K562 (cell line): ENCODE data around the gene GFRA4. TPM values are rescaled to one million over a fixed set of nuclear protein-coding genes. Genes with fewer than 3 reads are reported as not detected.

ENCODE experiments used
- ARHGAP35 ChIP-seq: fragments of 450-650 bp; IDR thresholded peaks from 2 replicates; pipeline ENCODE4 v1.6.1; 2018; ENCODE audit not compliant: partially characterized antibody
- CBX3 ChIP-seq, 2 experiments: IDR thresholded peaks; 1 replicate in 1 of 2; 2 replicates in 1 of 2; pipeline ENCODE4 v1.6.1; 2012; ENCODE audit warnings: inconsistent platforms in 2 of 2, low read length in 2 of 2, borderline replicate concordance in 1 of 2, control low read depth in 1 of 2
- CEBPG ChIP-seq, 3 experiments: fragments of 200-800 bp in 1 of 3; sonication (Bioruptor generic) in 1 of 3; sonication (generic) in 1 of 3; formaldehyde crosslinking in 1 of 3; IDR thresholded peaks in 2 of 3; conservative IDR thresholded peaks in 1 of 3; 2 replicates each; pipeline versions ENCODE4 v1.6.1 to v1.8.0; 2016 to 2022; ENCODE audit warnings: missing compliant biosample characterization in 2 of 3, missing genetic modification characterization in 2 of 3, mild to moderate bottlenecking in 1 of 3, missing genetic modification reagents in 1 of 3
- FIP1L1 ChIP-seq: fragments of 200-400 bp; formaldehyde crosslinking; IDR thresholded peaks from 2 replicates; pipeline ENCODE4 v1.6.1; 2018; ENCODE audit warnings: mild to moderate bottlenecking, low read depth, low read length; ENCODE audit not compliant: poor library complexity, severe bottlenecking
- IFI16 ChIP-seq: fragments of 250-450 bp; sonication (Bioruptor Pico); IDR thresholded peaks from 2 replicates; pipeline ENCODE4 v2.1.2; 2022; ENCODE audit warnings: mild to moderate bottlenecking, inconsistent platforms
- KLF13 ChIP-seq: fragments of 450-650 bp; IDR thresholded peaks from 2 replicates; pipeline ENCODE4 v1.6.1; 2016; ENCODE audit warnings: missing genetic modification characterization, low read depth, mild to moderate bottlenecking, missing compliant biosample characterization, moderate library complexity, borderline replicate concordance
- MAZ ChIP-seq, 2 experiments: fragments of 450-650 bp in 1 of 2; sonication (generic) in 1 of 2; formaldehyde crosslinking; IDR thresholded peaks in 1 of 2; conservative IDR thresholded peaks in 1 of 2; 2 replicates each; pipeline versions ENCODE4 v1.4.0 to v1.5.0; 2020; ENCODE audit warnings: mild to moderate bottlenecking in 1 of 2, missing genetic modification reagents in 1 of 2
- OTX1 ChIP-seq: fragments of 450-650 bp; formaldehyde crosslinking; IDR thresholded peaks from 2 replicates; pipeline ENCODE4 v1.4.0; 2022; ENCODE audit warnings: mild to moderate bottlenecking
- POLR2H ChIP-seq: IDR thresholded peaks from 2 replicates; pipeline ENCODE4 v1.6.1; 2016; ENCODE audit warnings: missing genetic modification characterization, low read depth, mild to moderate bottlenecking, control low read depth, missing compliant biosample characterization, moderate library complexity
- POLR3G ChIP-seq: IDR thresholded peaks from 2 replicates; pipeline ENCODE4 v1.6.1; 2011; ENCODE audit not compliant: insufficient read length, insufficient replicate concordance; ENCODE audit errors: extremely low read depth
- RB1 ChIP-seq: fragments of 450-650 bp; IDR thresholded peaks from 2 replicates; pipeline ENCODE4 v1.6.1; 2017; ENCODE audit warnings: low read depth, mild to moderate bottlenecking
- RBM34 ChIP-seq: fragments of 200-400 bp; formaldehyde crosslinking; IDR thresholded peaks from 2 replicates; pipeline ENCODE4 v1.6.1; 2018; ENCODE audit warnings: low read length, borderline replicate concordance; ENCODE audit not compliant: insufficient read depth
- SMAD4 ChIP-seq: fragments of 250-450 bp; sonication (Bioruptor Pico); conservative IDR thresholded peaks from 2 replicates; pipeline ENCODE4 v1.8.0; 2021; ENCODE audit warnings: inconsistent platforms, mild to moderate bottlenecking, moderate library complexity
- polyA plus RNA-seq, 8 experiments: library from polyadenylated mRNA; depleted of rRNA in 4 of 8; stranded (reverse) in 5 of 8; unstranded in 3 of 8; fragments of >200 nt; fragmentation: Nextera tagmentation in 2 of 8; fragmentation: Illumina TruSeq in 1 of 8; extraction: Ambion mirVana in 2 of 8; extraction: Trizol in 1 of 8; gene quantifications; 2 replicates each; pipeline versions ENCODE4 v1.2.1 to v1.2.3, GENCODE V29; 2011 to 2014; ENCODE audit warnings: inconsistent platforms in 1 of 8, missing spikeins in 1 of 8
- total RNA-seq, 7 experiments: library from RNA; depleted of rRNA in 6 of 7; stranded (reverse); fragments of >200 nt in 6 of 7; fragmentation: Illumina TruSeq in 2 of 7; extraction: Trizol in 2 of 7; gene quantifications; 2 replicates each; pipeline versions ENCODE4 v1.2.1 to v1.2.3, GENCODE V29; 2011 to 2021; ENCODE audit warnings: low replicate concordance in 1 of 7
- TF ChIP-seq, protein P1 (sequence below): sonication (generic); formaldehyde crosslinking; IDR thresholded peaks from 2 replicates; pipeline ENCODE4 v1.8.0; 2022; ENCODE audit warnings: mild to moderate bottlenecking, missing genetic modification reagents, borderline replicate concordance
- TF ChIP-seq, protein P2 (sequence below): fragments of 200-800 bp; sonication (Bioruptor generic); IDR thresholded peaks from 2 replicates; pipeline ENCODE4 v1.6.1; 2017; ENCODE audit warnings: missing genetic modification characterization, missing compliant biosample characterization
- TF ChIP-seq, protein P3 (sequence below): sonication (generic); formaldehyde crosslinking; IDR thresholded peaks from 2 replicates; pipeline ENCODE4 v1.8.0; 2022; ENCODE audit warnings: mild to moderate bottlenecking, missing genetic modification reagents
- TF ChIP-seq, protein P4 (sequence below): fragments of 250-450 bp; sonication (Bioruptor Pico); IDR thresholded peaks from 2 replicates; pipeline ENCODE4 v1.5.0; 2021
- TF ChIP-seq, protein P5 (sequence below), 2 experiments: fragments of 450-650 bp; IDR thresholded peaks; 2 replicates each; pipeline ENCODE4 v1.6.1; 2016

Gene GFRA4
- total and polyA plus RNA-seq, 9 of the 15 experiments (the other 6 are each of a cell fraction or from before 2014, with no cell fraction given): not detected

DNA sequence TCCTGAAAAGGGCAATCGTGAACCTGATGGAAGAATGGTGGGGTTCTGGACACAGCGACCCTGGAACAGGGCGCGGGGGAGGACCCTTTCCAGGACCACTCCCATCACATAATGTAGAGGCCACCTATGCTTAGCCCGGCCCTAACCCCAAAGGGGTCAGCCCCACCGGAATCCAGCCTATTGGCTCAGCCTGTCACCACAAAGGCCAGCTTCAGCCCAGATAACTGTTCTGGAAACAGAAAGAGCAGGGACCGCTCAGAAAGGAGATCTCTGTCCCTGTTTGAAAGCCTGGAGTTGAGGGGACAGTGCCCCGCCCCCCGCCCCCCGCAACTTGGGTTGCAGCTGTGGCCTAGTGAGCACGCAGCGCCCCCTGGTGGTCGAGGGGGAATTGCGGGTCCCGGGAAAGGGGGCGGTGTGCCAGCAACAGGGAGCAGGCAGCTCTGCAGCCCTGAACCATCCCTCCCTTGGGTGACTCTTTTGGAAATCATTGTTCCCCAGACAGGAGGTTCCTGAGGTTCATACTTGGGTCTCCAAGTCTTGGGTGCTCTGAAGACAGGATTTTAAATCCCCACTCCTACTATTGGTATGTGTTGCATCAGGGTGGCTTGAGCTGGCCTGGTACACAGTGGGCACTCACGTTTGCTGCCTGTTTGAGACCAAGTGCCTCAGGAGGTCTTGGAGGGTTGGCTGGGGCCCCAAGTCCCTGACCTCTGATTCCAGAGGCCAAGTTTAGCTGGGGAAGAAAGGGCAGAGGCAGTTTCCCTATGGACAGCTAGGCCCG, 47.7 kb upstream of the GFRA4 start (continued):
- TF ChIP-seq, protein P1, sequence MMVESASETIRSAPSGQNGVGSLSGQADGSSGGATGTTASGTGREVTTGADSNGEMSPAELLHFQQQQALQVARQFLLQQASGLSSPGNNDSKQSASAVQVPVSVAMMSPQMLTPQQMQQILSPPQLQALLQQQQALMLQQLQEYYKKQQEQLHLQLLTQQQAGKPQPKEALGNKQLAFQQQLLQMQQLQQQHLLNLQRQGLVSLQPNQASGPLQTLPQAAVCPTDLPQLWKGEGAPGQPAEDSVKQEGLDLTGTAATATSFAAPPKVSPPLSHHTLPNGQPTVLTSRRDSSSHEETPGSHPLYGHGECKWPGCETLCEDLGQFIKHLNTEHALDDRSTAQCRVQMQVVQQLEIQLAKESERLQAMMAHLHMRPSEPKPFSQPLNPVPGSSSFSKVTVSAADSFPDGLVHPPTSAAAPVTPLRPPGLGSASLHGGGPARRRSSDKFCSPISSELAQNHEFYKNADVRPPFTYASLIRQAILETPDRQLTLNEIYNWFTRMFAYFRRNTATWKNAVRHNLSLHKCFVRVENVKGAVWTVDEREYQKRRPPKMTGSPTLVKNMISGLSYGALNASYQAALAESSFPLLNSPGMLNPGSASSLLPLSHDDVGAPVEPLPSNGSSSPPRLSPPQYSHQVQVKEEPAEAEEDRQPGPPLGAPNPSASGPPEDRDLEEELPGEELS (CRISPR knock-in tag): 0 out of 2 replicates have a peak, but pooled peaks have one; percentile 56
- TF ChIP-seq IFI16 (no peak), SMAD4 (CRISPR knock-in tag) (no peak), POLR2H (tag) (no peak), ARHGAP35 (no peak), RB1 (peak; percentile 69), FIP1L1 (no peak), RBM34 (no peak), OTX1 (CRISPR knock-in tag) (no peak), MAZ (CRISPR knock-in tag; conservative IDR thresholded peaks at IDR 0.05 in 1 of 2, IDR thresholded peaks at IDR 0.05 in 1 of 2) (peak; percentile 44 to 67; a peak in 2 of 4 replicates), KLF13 (peak; percentile 82), CBX3 (IDR thresholded peaks at IDR 0.05; ENCODE audit: borderline replicate concordance in 1 of 2, low read length in 2 of 2) (no peak), POLR3G (no peak), CEBPG (CRISPR knock-in tag; IDR thresholded peaks at IDR 0.05) (peak; percentile 55), CEBPG (tag; conservative IDR thresholded peaks at IDR 0.05 in 1 of 2, IDR thresholded peaks at IDR 0.05 in 1 of 2) (no peak)
- TF ChIP-seq, protein P2, sequence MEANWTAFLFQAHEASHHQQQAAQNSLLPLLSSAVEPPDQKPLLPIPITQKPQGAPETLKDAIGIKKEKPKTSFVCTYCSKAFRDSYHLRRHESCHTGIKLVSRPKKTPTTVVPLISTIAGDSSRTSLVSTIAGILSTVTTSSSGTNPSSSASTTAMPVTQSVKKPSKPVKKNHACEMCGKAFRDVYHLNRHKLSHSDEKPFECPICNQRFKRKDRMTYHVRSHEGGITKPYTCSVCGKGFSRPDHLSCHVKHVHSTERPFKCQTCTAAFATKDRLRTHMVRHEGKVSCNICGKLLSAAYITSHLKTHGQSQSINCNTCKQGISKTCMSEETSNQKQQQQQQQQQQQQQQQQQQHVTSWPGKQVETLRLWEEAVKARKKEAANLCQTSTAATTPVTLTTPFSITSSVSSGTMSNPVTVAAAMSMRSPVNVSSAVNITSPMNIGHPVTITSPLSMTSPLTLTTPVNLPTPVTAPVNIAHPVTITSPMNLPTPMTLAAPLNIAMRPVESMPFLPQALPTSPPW (CRISPR knock-in tag): peak; percentile 75
- TF ChIP-seq, protein P3, sequence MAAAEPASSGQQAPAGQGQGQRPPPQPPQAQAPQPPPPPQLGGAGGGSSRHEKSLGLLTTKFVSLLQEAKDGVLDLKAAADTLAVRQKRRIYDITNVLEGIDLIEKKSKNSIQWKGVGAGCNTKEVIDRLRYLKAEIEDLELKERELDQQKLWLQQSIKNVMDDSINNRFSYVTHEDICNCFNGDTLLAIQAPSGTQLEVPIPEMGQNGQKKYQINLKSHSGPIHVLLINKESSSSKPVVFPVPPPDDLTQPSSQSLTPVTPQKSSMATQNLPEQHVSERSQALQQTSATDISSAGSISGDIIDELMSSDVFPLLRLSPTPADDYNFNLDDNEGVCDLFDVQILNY: no peak
- TF ChIP-seq, protein P4, sequence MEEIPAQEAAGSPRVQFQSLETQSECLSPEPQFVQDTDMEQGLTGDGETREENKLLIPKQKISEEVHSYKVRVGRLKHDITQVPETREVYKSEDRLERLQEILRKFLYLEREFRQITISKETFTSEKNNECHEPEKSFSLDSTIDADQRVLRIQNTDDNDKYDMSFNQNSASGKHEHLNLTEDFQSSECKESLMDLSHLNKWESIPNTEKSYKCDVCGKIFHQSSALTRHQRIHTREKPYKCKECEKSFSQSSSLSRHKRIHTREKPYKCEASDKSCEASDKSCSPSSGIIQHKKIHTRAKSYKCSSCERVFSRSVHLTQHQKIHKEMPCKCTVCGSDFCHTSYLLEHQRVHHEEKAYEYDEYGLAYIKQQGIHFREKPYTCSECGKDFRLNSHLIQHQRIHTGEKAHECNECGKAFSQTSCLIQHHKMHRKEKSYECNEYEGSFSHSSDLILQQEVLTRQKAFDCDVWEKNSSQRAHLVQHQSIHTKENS (CRISPR knock-in tag): no peak
- TF ChIP-seq, protein P5, sequence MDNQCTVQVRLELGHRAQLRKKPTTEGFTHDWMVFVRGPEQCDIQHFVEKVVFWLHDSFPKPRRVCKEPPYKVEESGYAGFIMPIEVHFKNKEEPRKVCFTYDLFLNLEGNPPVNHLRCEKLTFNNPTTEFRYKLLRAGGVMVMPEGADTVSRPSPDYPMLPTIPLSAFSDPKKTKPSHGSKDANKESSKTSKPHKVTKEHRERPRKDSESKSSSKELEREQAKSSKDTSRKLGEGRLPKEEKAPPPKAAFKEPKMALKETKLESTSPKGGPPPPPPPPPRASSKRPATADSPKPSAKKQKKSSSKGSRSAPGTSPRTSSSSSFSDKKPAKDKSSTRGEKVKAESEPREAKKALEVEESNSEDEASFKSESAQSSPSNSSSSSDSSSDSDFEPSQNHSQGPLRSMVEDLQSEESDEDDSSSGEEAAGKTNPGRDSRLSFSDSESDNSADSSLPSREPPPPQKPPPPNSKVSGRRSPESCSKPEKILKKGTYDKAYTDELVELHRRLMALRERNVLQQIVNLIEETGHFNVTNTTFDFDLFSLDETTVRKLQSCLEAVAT (IDR thresholded peaks at IDR 0.05): no peak
